Left ventricle myocardium inferior (tissue), 1 donor: ENCODE measurements around the gene LITAFD. TPM values are rescaled to one million over a fixed set of nuclear protein-coding genes. Genes with fewer than 3 reads are reported as not detected.

Experiments used
- DNase-seq: peaks from one replicate; pipeline ENCODE4 v3.0.0-alpha.2; 2020
- H3K27ac ChIP-seq: fragments of 200-600 bp; replicated peaks from 2 replicates; pipeline ENCODE4 v1.8.0; 2021
- H3K27me3 ChIP-seq: fragments of 200-600 bp; 2 replicates; pipeline ENCODE4 v1.8.0; 2021; ENCODE audit warnings: low read depth
- H3K36me3 ChIP-seq: fragments of 200-600 bp; 2 replicates; pipeline ENCODE4 v1.8.0; 2021
- H3K4me1 ChIP-seq: fragments of 200-600 bp; 2 replicates; pipeline ENCODE4 v1.8.0; 2021
- H3K4me3 ChIP-seq: fragments of 200-600 bp; 2 replicates; pipeline ENCODE4 v1.8.0; 2021; ENCODE audit warnings: mild to moderate bottlenecking, moderate library complexity
- H3K9me3 ChIP-seq: fragments of 200-600 bp; replicated peaks from 2 replicates; pipeline ENCODE4 v1.8.0; 2021
- intact Hi-C: fragments of 100-400 bp; cut with micrococcal nuclease; formaldehyde crosslinking; loops from one replicate; pipeline ENCODE4 v1.11.0; 2022
- total RNA-seq: library from RNA; stranded (reverse); fragmentation: NEBNext Ultra II Directional; extraction: Animal tissue kit (Norgen Biotek cat#: 25700); gene quantifications from one replicate; pipeline ENCODE4 v1.2.1, GENCODE V29; 2021
- TF ChIP-seq, protein P1 (sequence below): fragments of 200-600 bp; IDR thresholded peaks from 2 replicates; pipeline ENCODE4 v1.8.0; 2021; ENCODE audit warnings: antibody characterized with exemption, mild to moderate bottlenecking, borderline replicate concordance
- donor health status: DM: no; HTN: yes; CAD: no; lungs with severe emphysema.

The LITAFD gene
- total RNA-seq, 1 donor from 2014 or later: not detected

DNA sequence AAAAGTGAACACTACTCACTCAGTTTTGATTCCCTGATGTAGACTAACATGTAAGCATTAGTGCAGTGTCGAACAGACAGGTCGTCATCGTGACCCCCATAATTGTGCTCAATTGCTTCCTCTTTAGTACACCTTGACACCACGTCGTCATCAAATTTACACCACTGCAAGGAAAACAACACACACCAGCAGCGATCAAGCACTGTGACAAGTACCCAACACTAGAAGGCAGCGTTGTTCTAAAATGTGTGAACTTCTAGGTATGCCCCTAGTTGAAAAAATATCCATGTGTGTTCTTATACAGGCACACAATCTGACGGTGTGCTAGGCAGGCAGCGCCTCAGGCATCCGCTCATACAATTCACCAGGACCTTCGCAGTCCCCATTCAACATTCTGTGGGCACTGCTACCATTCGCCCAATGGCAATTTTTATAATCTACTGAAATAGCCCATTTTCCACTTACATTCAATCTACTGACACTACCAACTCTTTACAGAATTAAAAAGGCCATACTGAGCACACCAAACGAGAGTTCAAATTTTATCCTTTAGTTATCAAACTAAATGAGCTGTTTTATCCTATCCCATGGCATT is 23.1 kb downstream of the LITAFD start:
- TF ChIP-seq, protein P1, sequence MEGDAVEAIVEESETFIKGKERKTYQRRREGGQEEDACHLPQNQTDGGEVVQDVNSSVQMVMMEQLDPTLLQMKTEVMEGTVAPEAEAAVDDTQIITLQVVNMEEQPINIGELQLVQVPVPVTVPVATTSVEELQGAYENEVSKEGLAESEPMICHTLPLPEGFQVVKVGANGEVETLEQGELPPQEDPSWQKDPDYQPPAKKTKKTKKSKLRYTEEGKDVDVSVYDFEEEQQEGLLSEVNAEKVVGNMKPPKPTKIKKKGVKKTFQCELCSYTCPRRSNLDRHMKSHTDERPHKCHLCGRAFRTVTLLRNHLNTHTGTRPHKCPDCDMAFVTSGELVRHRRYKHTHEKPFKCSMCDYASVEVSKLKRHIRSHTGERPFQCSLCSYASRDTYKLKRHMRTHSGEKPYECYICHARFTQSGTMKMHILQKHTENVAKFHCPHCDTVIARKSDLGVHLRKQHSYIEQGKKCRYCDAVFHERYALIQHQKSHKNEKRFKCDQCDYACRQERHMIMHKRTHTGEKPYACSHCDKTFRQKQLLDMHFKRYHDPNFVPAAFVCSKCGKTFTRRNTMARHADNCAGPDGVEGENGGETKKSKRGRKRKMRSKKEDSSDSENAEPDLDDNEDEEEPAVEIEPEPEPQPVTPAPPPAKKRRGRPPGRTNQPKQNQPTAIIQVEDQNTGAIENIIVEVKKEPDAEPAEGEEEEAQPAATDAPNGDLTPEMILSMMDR: no peak
- peaks cover 99% of the 10 kb centered on the region for H3K36me3 ChIP-seq
- no peaks in the 10 kb centered on the region for H3K9me3 ChIP-seq
- DNase-seq: no peak
- intact Hi-C loops: loop anchor here (10.0 kb wide), 1 partner anchor 60 kb away; the partner anchor contains the start of gene USP7
- no peak overlapping the region for H3K4me3 ChIP-seq
- no peaks in the 10 kb centered on the region for H3K4me1 ChIP-seq
- H3K27ac ChIP-seq: no peak overlapping the region
- no peaks in the 10 kb centered on the region for H3K27me3 ChIP-seq

DNA sequence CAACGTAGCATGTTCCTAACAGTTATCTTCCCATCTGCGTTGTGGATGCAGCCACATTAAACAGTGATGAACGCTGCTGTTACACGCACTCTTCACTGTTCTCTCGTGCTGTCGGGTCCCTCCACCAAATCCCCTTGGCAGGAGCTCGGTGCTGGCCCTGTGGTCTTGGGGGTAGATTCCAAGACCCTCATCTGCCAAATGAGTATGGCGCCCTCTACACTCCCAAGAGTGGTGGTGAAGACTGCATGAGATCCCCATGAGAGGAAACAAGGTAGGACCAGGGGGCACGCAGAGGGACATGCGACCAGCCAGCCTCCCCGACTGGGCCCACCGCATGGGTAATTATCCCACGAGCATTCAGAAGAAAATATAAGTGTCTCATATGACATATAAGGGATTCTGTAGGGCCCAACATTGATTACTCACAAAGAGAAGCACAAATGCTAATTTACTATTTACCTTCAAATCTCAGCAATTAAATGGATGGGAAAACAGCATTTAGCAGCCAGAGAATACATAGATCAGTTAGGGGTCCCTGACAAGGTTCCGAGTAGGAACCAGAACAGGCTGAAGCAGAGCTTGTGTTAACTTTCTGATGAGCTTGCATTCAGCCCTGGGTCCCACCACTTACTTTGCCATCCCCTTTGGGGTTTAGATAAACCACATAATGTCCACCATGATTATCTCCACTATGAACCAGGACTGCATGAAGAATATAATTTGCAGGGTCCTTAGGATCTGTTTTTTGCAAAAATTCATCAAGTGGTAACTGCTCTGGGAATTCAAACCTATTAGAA is 23.8 kb downstream of the LITAFD start:
- Histone ChIP-seq H3K36me3 (peaks cover 99% of the 10 kb centered on the region), H3K9me3 (no peaks in the 10 kb centered on the region), H3K4me1 (no peaks in the 10 kb centered on the region), H3K4me3 (no peak overlapping the region), H3K27ac (no peak overlapping the region), H3K27me3 (no peaks in the 10 kb centered on the region)
- no peak for DNase-seq
- TF ChIP-seq, protein P1: no peak
- intact Hi-C loops: loop anchor here (10.0 kb wide), 1 partner anchor 59 kb away; the partner anchor contains the start of gene USP7

DNA sequence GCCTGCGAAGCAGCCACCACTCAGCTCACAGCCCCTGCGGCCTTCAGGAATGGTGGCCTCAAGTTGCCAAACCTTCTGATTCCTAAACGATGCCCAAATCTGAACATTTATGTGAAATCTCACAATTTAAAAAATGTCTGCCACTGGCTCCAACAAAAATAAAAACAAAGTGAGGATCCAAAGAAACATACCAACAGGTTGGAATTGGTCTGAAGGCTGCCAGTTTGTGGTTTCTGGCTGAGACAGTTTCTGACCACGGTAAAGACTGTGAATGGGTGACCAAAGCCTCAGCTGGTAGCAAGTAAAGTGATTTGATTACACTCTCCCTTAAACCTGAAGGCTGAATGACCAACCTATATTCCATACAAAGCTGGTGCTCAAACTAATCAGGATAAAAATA is 24.9 kb downstream of the LITAFD start:
- no peaks in the 10 kb centered on the region for H3K27me3 ChIP-seq
- no peak overlapping the region for H3K4me3 ChIP-seq
- no peaks in the 10 kb centered on the region for H3K4me1 ChIP-seq
- H3K27ac ChIP-seq: no peak overlapping the region
- DNase-seq: no peak
- intact Hi-C loops: loop anchor here (10.0 kb wide), 1 partner anchor 58 kb away; the partner anchor contains the start of gene USP7
- H3K9me3 ChIP-seq: no peaks in the 10 kb centered on the region
- TF ChIP-seq, protein P1: no peak
- peaks cover 99% of the 10 kb centered on the region for H3K36me3 ChIP-seq

DNA sequence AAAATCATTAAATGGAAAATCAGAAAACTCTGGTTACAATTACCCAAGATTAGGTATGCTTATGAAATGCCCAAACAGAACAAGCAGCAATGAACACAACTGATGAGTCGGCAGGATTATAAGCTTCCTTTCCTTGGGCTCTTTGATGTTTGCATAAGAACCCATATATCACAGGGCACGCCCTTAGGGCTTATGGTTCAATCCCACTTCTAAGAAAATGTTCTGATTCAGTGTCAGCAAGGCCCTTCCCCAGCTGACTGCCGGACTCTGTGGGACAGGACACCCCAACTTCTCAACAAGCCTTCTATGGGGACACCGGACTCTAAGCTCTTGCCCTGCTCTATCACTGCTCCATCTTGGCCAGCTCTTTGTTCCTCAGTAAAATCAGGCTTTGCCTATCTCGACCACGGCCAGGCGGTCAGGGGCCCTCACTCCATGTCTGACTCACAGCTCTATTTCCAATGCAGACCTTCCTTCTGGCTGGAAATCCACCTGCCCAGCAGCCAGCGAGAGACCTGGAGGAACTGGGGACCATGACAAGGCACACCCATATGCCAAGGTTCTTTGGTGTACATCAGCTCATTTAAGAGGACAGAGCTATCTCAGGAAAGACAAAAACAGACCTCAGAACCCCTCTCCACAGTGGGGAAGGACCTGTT is 26.8 kb downstream of the LITAFD start:
- H3K4me1 ChIP-seq: no peaks in the 10 kb centered on the region
- no peaks in the 10 kb centered on the region for H3K9me3 ChIP-seq
- intact Hi-C loops: loop anchor here (10.0 kb wide), 1 partner anchor 56 kb away; the partner anchor contains the start of gene USP7
- TF ChIP-seq, protein P1: no peak
- no peaks in the 10 kb centered on the region for H3K27me3 ChIP-seq
- DNase-seq: no peak
- peaks cover 99% of the 10 kb centered on the region for H3K36me3 ChIP-seq
- H3K4me3 ChIP-seq: no peak overlapping the region
- no peak overlapping the region for H3K27ac ChIP-seq

DNA sequence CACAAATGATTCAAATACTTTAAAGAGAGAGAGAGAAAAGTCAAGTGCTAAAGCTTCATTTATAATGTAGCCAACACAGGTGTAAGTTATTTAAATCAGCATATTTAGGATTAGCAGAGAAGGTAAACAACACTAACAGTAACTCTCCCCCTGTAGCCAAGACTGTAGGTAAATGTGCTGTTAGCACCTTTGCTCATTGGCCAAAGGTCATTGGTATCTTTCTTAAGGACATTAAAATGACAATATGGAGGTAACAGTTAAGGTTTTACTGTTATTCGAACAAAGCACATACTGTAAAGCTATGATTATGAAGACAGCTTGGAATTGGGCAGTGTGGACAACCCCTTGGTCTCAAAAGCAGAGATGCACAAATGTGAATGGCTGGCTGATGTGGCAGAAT is 28.7 kb downstream of the LITAFD start:
- DNase-seq: no peak
- H3K27me3 ChIP-seq: no peaks in the 10 kb centered on the region
- no peak overlapping the region for H3K27ac ChIP-seq
- intact Hi-C loops: no loop called here
- no peaks in the 10 kb centered on the region for H3K9me3 ChIP-seq
- H3K4me3 ChIP-seq: no peak overlapping the region
- peaks cover 99% of the 10 kb centered on the region for H3K36me3 ChIP-seq
- H3K4me1 ChIP-seq: no peaks in the 10 kb centered on the region
- TF ChIP-seq, protein P1: no peak
